GM23248 (cell line): Measurements from ENCODE around the gene TIMP3. TPM values are rescaled to one million over a fixed set of nuclear protein-coding genes. Genes with fewer than 3 reads are reported as not detected.

Experiments used
- DNase-seq: peaks from one replicate; pipeline ENCODE4 v3.0.0-alpha.2; 2015
- H2AFZ ChIP-seq: fragments of 200-600 bp; sonication (generic); 2 replicates; pipeline ENCODE4 v1.6.1; 2016; ENCODE audit warnings: antibody characterized with exemption
- H3F3A ChIP-seq: fragments of 200-600 bp; sonication (generic); 2 replicates; pipeline ENCODE4 v1.6.1; 2016; ENCODE audit warnings: mild to moderate bottlenecking, antibody characterized with exemption, mixed run types; ENCODE audit not compliant: insufficient read depth
- H3K27ac ChIP-seq: fragments of 200-600 bp; sonication (generic); 2 replicates; pipeline ENCODE4 v1.5.1; 2016; ENCODE audit warnings: mild to moderate bottlenecking
- H3K27me3 ChIP-seq: fragments of 200-600 bp; sonication (generic); replicated peaks from 2 replicates; pipeline ENCODE4 v1.6.1; 2016; ENCODE audit warnings: mild to moderate bottlenecking; ENCODE audit not compliant: insufficient read depth
- H3K36me3 ChIP-seq: fragments of 200-600 bp; sonication (generic); 2 replicates; pipeline ENCODE4 v1.6.1; 2016; ENCODE audit warnings: low read depth, mild to moderate bottlenecking
- H3K4me1 ChIP-seq: fragments of 200-600 bp; sonication (generic); 2 replicates; pipeline ENCODE4 v1.6.1; 2016; ENCODE audit warnings: mild to moderate bottlenecking; ENCODE audit not compliant: insufficient read depth
- H3K4me2 ChIP-seq: fragments of 200-600 bp; sonication (generic); one replicate; pipeline ENCODE4 v1.6.1; 2016; ENCODE audit warnings: mild to moderate bottlenecking; ENCODE audit not compliant: unreplicated experiment
- H3K4me3 ChIP-seq: fragments of 200-600 bp; sonication (generic); 2 replicates; pipeline ENCODE4 v1.5.1; 2016; ENCODE audit warnings: mild to moderate bottlenecking
- H3K79me2 ChIP-seq: fragments of 200-600 bp; sonication (generic); 2 replicates; pipeline ENCODE4 v1.6.1; 2016; ENCODE audit warnings: mild to moderate bottlenecking; ENCODE audit not compliant: insufficient read depth
- H3K9ac ChIP-seq: fragments of 200-600 bp; sonication (generic); 2 replicates; pipeline ENCODE4 v1.6.1; 2016; ENCODE audit warnings: mild to moderate bottlenecking
- H3K9me2 ChIP-seq: fragments of 200-600 bp; sonication (generic); 2 replicates; pipeline ENCODE4 v1.6.1; 2016; ENCODE audit warnings: mixed run types, mild to moderate bottlenecking, moderate library complexity; ENCODE audit not compliant: insufficient read depth
- H3K9me3 ChIP-seq: fragments of 200-600 bp; sonication (generic); one replicate; pipeline ENCODE4 v1.6.1; 2017; ENCODE audit warnings: low read depth
- H4K20me1 ChIP-seq: fragments of 200-600 bp; sonication (generic); 2 replicates; pipeline ENCODE4 v1.6.0; 2016; ENCODE audit not compliant: insufficient read depth
- EZH2 ChIP-seq: fragments of 200-600 bp; sonication (generic); IDR thresholded peaks from 2 replicates; pipeline ENCODE4 v1.6.1; 2018; ENCODE audit warnings: antibody characterized with exemption, mild to moderate bottlenecking; ENCODE audit not compliant: insufficient read depth, poor library complexity, severe bottlenecking
- EZH2phosphoT487 ChIP-seq: fragments of 200-600 bp; sonication (generic); IDR thresholded peaks from 2 replicates; pipeline ENCODE4 v1.6.1; 2018; ENCODE audit warnings: antibody characterized with exemption, moderate library complexity, mild to moderate bottlenecking, low read depth; ENCODE audit not compliant: insufficient read depth
- WGBS, 2 experiments: methylation state at CpG; one replicate each; pipeline ENCODE4 v1.1.6; 2015 to 2017; ENCODE audit warnings: low lambda C conversion rate in 2 of 2, low coverage in 1 of 2; ENCODE audit errors: missing lambda C conversion rate in 2 of 2; 5-methylcytosine and 5-hydroxymethylcytosine counted together
- in situ Hi-C: fragments of 300-500 bp; cut with MboI; formaldehyde crosslinking; loops from 2 replicates; pipeline ENCODE4 v1.15.0; 2020
- polyA plus RNA-seq: library from polyadenylated mRNA; unstranded; fragments of >200 nt; fragmentation: Nextera tagmentation; extraction: Ambion mirVana; gene quantifications from 2 replicates; pipeline ENCODE4 v1.2.1, GENCODE V29; 2016
- total RNA-seq: library from RNA; depleted of rRNA; stranded (reverse); fragments of >200 nt; shearing (Covaris generic); gene quantifications from 2 replicates; pipeline ENCODE4 v1.2.3, GENCODE V29; 2014

The TIMP3 gene
- total and polyA plus RNA-seq, 2 experiments from 2014 or later, result 1,254 to 1,465 TPM

DNA sequence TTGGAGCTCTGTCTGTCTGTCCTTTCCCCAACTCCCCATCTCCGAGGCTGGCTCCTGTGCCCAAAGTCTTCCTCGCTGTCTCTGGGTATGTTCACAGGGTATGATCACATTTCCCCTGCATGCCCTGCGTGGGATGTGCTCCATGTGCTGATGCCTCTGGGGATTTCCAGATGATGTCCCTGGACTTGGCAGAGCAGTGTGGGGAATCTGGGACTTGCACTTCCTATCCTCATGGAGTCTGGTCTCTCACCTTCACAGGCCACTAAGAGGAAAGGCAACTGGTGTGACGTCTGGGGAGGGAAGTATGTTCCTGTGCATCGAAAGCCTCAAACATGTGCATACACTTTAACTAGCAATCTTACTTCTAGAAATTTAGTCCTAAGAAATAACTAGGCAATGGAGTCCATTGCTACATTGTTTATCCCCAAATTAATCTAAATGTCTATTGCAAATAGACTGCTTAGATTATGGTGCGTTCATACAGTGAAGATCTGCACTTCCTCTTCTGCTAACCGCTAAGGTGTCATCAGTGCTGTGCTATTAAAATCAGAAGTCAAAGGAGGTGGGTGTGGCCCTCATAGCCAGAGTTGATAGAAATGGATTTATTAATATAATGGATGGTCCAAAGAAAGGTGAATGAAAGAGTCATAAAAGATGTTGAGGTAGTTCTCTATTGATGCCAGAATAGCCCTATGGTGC lies 20.8 kb downstream of the TIMP3 start:
- Histone ChIP-seq H3K4me1 (peaks cover 28% of the 10 kb centered on the region), H3K9me2 (no peaks in the 10 kb centered on the region), H3K79me2 (peaks cover 99% of the 10 kb centered on the region), H3K27ac (peak overlapping the region; percentile 29), H3K4me3 (no peak overlapping the region), H3K27me3 (no peaks in the 10 kb centered on the region), H2AFZ (no peak overlapping the region), H3K9ac (no peak overlapping the region), H3F3A (peaks cover 88% of the 10 kb centered on the region), H3K9me3 (no peaks in the 10 kb centered on the region), H3K36me3 (peaks cover 22% of the 10 kb centered on the region), H4K20me1 (peaks cover 19% of the 10 kb centered on the region), H3K4me2 (no peak overlapping the region)
- 73 to 74% methylated on average over 7 of the region's 7 CpGs for WGBS, 2 experiments
- in situ Hi-C loops, result no loop called here
- DNase-seq, result no peak
- TF ChIP-seq EZH2 (no peak), EZH2phosphoT487 (no peak)

DNA sequence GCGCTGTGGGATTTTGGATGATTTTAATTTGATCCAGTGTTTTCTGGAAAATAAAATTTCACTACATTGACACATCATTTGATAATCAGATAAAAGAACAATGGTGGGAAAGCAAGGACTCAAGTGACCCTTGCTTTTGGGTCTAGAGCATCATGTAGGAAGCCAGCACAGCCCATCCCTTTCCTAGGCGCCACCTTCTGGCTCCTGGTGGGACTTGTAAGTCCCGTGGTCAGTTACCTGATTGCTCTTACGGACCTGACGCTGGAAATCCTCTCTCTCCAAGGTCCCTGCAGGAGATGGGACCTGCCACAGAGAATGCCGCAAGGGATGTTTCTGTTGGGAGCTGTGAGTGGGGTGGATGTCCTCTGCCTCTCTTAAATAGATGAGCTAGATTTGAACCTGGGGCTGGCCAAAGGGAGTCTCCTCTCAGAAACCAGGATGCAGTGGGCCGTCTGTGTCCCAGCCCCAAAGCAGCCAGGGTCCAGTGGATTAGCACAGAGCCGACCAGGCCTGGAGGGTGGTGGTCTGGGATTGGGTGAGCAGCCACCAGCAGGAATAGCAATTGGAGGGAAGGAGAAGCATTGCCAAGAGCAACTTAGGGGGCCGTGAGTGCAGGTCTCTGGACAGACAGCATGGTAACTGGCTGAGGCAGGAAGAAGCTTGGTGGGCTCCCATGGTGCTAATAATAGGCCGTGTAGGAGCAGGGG lies 21.7 kb downstream of the TIMP3 start:
- no peak for TF ChIP-seq EZH2
- TF ChIP-seq EZH2phosphoT487, result no peak
- H3K4me1 ChIP-seq, result peaks cover 32% of the 10 kb centered on the region
- H2AFZ ChIP-seq, result no peak overlapping the region
- H3K79me2 ChIP-seq, result peaks cover 99% of the 10 kb centered on the region
- H3K4me3 ChIP-seq, result no peak overlapping the region
- H3K9me2 ChIP-seq, result no peaks in the 10 kb centered on the region
- H3K36me3 ChIP-seq, result peaks cover 24% of the 10 kb centered on the region; the same call in 1 of the 2 replicates
- no peak overlapping the region for H3K9ac ChIP-seq
- H3K9me3 ChIP-seq, result no peaks in the 10 kb centered on the region
- H3F3A ChIP-seq, result peaks cover 88% of the 10 kb centered on the region
- H4K20me1 ChIP-seq, result peaks cover 26% of the 10 kb centered on the region
- in situ Hi-C loops, result no loop called here
- H3K4me2 ChIP-seq, result no peak overlapping the region
- no peaks in the 10 kb centered on the region for H3K27me3 ChIP-seq
- no peak for DNase-seq
- 85 to 91% methylated on average over 10 of the region's 10 CpGs for WGBS, 2 experiments
- H3K27ac ChIP-seq, result peak overlapping the region; percentile 29

DNA sequence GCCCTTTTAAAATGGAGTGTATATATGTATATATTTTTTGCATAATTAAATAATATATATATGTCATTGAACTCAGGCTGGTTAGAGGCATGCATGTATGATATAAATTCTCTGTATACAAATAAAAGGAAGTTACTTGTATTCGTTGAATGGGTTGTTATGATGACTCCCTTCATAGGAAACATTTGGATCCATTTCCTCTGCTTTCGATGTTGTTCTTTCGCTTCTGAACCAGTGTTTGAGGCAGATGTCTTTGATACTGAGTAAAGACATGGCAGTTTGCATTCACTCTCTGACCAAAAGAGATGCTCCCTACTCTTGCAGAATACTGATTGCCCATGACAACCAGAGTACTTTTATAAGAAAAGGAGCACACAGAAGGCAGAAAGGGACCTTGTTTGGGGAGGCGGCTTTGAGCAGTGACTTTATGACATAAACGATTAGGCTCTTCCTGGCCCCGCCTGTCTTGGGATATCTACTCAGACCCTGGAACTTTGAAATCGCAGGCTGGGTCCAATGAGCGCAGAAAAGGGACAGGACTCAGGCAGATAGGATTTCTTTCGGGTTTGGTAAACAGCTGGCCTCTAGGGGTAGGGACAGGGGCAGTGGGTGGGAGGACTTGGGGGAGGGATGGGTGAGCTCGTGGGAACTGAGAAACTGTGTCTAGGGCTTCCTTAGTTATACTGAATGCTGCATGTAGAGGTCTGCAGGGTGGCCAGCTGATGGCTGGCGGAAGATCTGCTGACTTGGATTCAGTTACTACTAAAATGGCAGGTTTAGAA lies 23.2 kb downstream of the TIMP3 start:
- WGBS, 2 experiments, result 67 to 70% methylated on average over 11 of the region's 11 CpGs
- Histone ChIP-seq H4K20me1 (peaks cover 27% of the 10 kb centered on the region), H2AFZ (no peak overlapping the region)

DNA sequence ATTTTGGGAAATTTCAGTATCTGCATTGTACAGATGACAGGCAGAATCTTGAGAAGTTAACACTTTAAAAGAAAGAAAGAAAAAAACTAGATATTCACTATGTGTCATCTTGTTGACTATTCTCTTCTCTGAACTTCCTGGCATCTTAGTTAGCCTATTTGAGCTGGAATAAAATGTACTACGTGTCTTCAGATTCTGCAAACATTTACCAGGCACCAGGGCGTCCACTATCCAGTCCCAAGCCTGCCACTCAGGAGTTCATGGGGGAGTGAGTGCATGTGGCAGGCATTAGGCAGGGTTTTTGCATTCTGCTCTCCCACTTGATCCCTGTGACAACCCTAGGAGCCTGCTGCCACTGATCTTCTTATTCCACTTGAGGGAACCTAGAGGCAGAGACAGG lies 25.0 kb downstream of the TIMP3 start:
- DNase-seq, result peak; percentile 54
- 46 to 51% methylated on average over 2 of the region's 2 CpGs for WGBS, 2 experiments
- peaks cover 29% of the 10 kb centered on the region for H3K36me3 ChIP-seq
- in situ Hi-C loops, result no loop called here
- H4K20me1 ChIP-seq, result peaks cover 30% of the 10 kb centered on the region
- H3K79me2 ChIP-seq, result peaks cover 98% of the 10 kb centered on the region
- TF ChIP-seq EZH2 (no peak), EZH2phosphoT487 (no peak)
- H3K9me2 ChIP-seq, result no peaks in the 10 kb centered on the region
- 0 out of 2 replicates have a peak, but pooled peaks cover 9% of the 10 kb centered on the region for H3K4me1 ChIP-seq
- no peaks in the 10 kb centered on the region for H3K27me3 ChIP-seq
- H3K27ac ChIP-seq, result peak overlapping the region; percentile 56
- H3K9me3 ChIP-seq, result no peaks in the 10 kb centered on the region
- no peak overlapping the region for H2AFZ ChIP-seq
- H3F3A ChIP-seq, result peaks cover 91% of the 10 kb centered on the region
- no peak overlapping the region for H3K4me2 ChIP-seq
- peak overlapping the region; percentile 29; the same call in 1 of the 2 replicates for H3K9ac ChIP-seq
- no peak overlapping the region for H3K4me3 ChIP-seq

More for the DNA sequence above, 23.2 kb downstream of the TIMP3 start:
- no peak for DNase-seq
- in situ Hi-C loops, result no loop called here
- H3K79me2 ChIP-seq, result peaks cover 98% of the 10 kb centered on the region
- peaks cover 20% of the 10 kb centered on the region; the same call in 1 of the 2 replicates for H3K4me1 ChIP-seq
- H3K4me3 ChIP-seq, result no peak overlapping the region
- peaks cover 89% of the 10 kb centered on the region for H3F3A ChIP-seq
- H3K9me3 ChIP-seq, result no peaks in the 10 kb centered on the region
- no peaks in the 10 kb centered on the region for H3K9me2 ChIP-seq
- H3K27ac ChIP-seq, result peak overlapping the region; percentile 29
- H3K27me3 ChIP-seq, result no peaks in the 10 kb centered on the region
- no peak overlapping the region for H3K9ac ChIP-seq
- TF ChIP-seq EZH2, result no peak
- no peak for TF ChIP-seq EZH2phosphoT487
- H3K36me3 ChIP-seq, result peaks cover 22% of the 10 kb centered on the region; the same call in 1 of the 2 replicates
- H3K4me2 ChIP-seq, result peak overlapping the region; percentile 5
